ENCODE data around the gene GALNT16.
A peak's percentile ranks its signal among the peaks of the same experiment; 100 is the strongest.
"Not testable (repeated sequence)": the region's sequence is repeated elsewhere in the genome, so short reads cannot be mapped to it uniquely, and the experiment has no call there.

GALNT16 gene

DNA sequence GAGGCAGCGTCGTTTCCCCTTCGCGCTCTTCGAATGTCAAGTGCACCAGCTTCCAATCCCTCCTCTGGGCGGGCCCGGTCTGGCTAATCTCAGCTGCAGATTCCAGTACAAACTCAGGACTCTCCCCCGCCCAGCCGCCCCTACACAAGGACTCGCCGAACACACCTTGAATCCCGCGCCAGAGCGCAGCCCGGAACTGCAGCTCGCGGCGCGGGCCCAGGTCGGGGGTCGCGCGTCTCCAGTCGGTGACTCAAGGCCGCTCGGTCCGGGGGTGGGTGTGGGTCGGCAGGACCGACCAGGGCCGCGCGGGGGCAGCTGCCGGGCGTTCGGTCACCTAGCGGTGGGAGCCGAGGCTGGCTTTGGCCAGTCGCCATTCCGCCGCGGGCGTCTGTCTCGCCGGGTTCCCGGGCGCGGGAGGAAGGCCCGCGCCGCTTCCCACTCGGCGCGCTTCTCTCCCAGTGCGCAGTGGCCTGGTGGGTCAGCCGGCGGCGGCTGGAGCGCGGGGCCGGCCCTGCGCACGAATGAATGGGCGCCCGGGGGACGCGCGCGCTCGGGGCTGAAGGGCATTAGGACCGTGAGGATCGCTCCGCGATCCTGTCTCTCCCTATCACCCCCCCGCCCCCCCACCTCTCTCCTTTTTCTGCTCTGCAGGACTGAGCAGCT is at the start of gene GALNT16:
Gene GALNT16, plus strand, starts transcription at position 632 of the 663 bp plus-strand sequence. CDS start 133 bp downstream, outside the sequence.
- no peak for DNase-seq (ENCODE audit: low read depth, low spot score)

DNA sequence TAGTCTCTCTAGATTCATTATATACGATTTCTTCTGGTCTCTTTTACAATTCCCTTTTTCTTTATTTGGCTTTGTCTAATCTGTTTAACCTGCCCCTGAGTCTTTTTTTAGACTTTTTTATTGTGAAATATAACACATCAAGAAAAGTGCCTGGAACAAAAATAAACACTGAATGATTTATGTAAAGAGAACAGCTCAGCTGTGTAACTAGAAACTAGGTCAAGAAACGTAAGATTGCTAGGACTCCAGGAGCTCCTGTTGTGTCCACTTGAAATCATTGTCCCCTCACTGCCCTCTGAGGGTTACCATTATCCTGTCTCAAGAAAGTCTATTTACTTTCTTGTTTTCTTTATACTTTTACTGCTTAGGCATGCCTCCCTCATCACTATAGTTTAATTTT is 45.6 kb upstream of the GALNT16 start:
- DNase-seq (ENCODE audit: low read depth, low spot score): no peak

DNA sequence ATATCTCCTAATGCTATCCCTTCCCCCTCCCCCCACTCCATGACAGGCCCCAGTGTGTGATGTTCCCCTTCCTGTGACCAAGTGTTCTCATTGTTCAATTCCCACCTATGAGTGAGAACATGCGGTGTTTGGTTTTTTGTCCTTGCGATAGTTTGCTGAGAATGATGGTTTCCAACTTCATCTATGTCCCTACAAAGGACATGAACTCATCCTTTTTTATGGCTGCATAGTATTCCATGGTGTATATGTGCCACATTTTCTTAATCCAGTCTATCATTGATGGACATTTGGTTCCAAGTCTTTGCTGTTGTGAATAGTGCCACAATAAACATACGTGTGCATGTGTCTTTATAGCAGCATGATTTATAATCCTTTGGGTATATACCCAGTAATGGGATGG is 42.3 kb upstream of the GALNT16 start:
- not testable (repeated sequence) for DNase-seq (ENCODE audit: low read depth, low spot score)

DNA sequence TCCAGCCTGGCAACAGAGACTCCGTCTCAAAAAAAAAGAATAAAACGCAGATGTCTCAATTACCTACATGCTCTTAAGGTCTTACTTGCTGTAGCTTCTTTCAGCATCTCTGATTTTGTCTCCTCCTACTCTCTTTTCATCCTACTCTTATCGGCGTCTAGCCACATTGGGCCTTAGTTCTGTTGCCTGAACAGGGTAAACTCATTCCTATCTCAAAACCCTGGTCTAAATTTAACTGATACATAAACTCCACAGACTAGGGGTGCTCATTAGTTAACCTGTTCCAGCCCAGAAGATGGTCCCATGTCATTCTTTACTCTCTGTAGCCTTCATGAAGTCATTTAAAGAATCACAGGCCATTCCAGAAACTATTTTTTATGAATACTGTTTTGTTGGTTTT is 35.0 kb upstream of the GALNT16 start:
- no peak for DNase-seq (ENCODE audit: low read depth, low spot score)

DNA sequence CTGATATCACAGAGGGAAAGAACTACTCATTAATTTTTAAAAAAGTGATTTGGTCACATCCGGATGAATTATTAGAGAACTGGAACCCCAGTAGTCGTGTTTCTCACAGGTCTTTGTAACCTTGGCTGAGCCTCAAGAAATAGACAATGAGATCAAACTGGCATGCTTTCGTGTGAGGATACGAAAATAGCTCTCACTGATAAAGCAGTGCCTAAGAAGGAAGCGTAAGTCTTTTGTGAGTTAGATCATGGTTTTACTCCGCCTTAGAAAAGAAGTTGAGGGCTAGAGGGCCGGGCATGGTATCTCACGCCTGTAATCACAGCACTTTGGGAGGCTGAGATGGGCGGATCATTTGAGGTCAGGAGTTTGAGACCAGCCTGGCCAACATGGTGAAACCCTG is 33.8 kb upstream of the GALNT16 start:
- DNase-seq (ENCODE audit: low read depth, low spot score): no peak

DNA sequence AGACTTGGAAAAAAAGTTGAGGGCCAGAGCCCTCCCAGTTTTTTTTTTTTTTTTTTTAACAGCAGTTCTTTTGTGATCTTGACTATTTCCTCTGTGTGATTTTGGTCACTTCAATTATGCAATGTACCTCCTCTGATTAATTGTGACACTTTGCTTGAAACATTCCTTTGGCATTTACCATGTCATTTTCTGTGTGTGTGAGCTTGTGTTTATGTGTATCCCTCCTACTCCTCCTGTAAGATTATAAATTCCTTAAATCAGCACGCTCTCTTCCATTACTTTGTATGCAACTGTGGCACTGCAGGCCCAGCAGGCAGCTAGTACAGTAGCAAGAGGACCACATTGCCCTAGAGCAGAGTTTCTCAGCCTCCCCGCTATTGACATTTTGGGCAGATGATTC is 33.2 kb upstream of the GALNT16 start:
- no peak for DNase-seq (ENCODE audit: low read depth, low spot score)

DNA sequence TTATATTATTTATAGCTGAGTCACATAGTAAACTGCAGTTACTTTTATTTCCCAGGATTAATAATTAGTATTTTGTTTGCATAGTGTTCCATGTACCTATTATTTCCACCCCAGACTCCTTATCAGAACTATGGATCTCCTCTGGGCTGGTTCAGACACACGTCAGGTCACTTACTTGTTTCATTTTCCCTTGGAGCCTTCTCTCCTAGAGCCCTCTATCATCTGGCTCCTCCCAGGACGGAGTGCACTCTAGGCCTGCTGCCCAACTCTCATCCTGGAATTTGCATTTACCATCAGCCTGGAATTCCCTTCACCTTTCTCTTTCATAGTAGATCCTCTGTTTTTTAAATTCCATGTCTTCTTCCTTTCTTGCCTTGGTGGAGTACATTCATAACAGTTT is 28.5 kb upstream of the GALNT16 start:
- DNase-seq (ENCODE audit: low read depth, low spot score): no peak

DNA sequence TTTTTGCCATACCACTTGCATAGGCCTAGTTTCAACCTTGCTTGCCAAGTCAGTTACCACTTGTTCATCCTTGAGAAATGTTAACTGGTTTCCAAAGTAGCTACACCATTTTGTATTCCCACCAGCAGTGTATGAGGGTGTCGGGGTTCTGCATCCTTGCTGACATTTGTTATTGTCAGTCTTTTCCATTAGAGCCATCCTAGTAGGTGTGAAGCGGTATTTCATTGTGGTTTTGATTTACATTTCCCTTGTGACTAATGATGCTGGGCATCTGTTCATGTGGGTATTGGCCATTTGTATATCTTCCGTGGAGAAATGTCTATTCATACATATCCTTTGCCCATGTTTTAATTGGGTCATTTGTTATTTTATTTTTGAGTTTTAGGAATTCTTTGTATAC is 27.6 kb upstream of the GALNT16 start:
- no peak for DNase-seq (ENCODE audit: low read depth, low spot score)

DNA sequence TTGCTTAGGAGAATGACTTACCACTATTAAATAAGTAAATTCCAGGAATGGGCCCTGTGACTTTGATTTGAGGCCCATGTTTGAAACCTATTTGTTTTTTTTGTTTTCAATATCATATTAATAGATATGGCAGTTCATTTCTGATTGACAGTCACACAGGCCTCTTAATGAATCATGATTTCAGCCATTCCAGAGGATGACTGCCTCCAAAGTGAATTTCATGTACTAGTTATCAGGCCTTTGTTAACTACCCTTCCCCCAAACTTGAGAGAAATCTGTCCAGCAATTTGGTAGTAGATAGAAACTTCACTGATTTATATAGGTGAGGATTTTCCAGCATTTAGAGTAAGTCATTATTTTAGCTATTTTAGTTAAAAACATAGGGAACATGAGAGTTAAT is 25.9 kb upstream of the GALNT16 start:
- DNase-seq (ENCODE audit: low read depth, low spot score): no peak

DNA sequence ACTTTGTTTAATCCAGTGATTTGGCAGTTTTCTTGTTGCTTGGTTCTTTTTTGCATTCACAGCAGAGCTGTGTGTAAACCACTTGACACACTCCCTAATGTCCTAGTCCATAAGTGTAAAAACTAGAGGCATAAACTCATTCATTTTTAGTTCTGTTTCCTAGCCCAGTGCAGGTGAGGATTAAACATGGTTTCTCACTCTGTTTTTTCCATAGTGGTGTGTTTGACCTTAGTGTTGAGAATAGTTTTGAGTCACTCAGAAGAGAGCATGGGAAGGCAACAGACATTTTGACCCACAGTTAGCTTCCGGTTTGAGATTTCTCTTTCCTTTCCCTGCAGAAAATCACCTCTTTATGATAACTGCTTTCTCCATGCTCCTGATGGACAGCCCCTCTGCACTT is 24.2 kb upstream of the GALNT16 start:
- DNase-seq (ENCODE audit: low read depth, low spot score): no peak

DNA sequence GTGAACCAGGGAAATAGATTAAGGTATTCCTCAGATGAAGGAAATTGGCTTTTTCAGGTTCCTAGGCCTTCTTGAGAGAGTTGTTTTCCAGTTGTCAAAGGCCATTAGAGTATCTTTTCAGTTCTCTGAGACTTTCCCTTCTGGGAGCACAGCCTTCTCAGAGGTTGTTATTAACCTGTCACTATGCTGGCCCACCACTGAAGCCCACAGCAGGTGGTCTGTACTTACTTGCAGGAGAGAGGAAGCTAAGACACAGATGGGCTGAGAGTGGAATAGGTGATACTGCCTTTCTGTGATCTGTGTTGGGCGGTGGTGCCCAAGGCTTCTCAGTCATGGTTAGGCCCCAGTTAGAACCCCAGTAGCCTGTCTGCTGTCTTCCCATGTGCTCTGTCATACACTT is 22.8 kb upstream of the GALNT16 start:
- DNase-seq (ENCODE audit: low read depth, low spot score): no peak

DNA sequence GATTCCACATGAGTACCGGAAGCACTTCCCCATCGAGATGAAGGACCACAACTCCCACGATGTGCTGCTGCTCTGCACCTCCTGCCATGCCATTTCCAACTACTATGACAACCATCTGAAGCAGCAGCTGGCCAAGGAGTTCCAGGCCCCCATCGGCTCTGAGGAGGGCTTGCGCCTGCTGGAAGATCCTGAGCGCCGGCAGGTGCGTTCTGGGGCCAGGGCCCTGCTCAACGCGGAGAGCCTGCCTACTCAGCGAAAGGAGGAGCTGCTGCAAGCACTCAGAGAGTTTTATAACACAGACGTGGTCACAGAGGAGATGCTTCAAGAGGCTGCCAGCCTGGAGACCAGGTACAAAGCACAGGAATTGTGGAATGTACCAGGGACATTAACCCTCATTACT is 22.4 kb upstream of the GALNT16 start:
- DNase-seq (ENCODE audit: low read depth, low spot score): no peak

- no peak for DNase-seq (ENCODE audit: low read depth, low spot score)
These were observed 21.1 kb upstream of the GALNT16 start for GRCh38 chr14:69238883-69239282.

DNA sequence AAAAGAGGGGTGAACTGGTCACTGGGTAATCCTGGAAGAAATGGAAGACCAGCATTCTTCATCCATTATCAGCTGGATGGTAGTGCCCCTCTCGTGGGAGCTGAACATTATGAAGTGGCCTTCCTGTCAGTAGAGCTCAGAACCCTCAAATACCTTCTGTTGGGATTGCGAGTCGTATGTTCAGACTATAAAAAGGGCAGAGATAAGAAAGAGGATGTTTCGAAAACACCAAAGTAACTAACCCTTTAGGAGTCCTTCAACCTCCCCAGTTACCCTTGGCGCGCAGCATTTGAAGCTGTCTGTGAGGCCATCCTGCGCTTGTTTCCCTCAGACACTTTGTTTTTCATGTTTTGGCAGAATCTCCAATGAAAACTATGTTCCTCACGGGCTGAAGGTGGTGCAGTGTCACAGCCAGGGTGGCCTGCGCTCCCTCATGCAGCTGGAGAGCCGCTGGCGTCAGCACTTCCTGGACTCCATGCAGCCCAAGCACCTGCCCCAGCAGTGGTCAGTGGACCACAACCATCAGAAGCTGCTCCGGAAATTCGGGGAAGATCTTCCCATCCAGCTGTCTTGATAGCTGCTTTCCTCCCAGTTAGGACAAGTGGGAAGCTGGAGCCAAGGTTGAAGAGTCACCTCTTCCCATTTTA is 19.3 kb upstream of the GALNT16 start:
- no peak for DNase-seq (ENCODE audit: low read depth, low spot score)

GRCh38 chr14:69241577-69241976 is 18.4 kb upstream of the GALNT16 start:
- no peak for DNase-seq (ENCODE audit: low read depth, low spot score)

GRCh38 chr14:69242311-69243224 is 17.4 kb upstream of the GALNT16 start:
- peak; percentile 27 for DNase-seq (ENCODE audit: low read depth, low spot score)

GRCh38 chr14:69244946-69245345 is 15.0 kb upstream of the GALNT16 start:
- no peak for DNase-seq (ENCODE audit: low read depth, low spot score)

DNA sequence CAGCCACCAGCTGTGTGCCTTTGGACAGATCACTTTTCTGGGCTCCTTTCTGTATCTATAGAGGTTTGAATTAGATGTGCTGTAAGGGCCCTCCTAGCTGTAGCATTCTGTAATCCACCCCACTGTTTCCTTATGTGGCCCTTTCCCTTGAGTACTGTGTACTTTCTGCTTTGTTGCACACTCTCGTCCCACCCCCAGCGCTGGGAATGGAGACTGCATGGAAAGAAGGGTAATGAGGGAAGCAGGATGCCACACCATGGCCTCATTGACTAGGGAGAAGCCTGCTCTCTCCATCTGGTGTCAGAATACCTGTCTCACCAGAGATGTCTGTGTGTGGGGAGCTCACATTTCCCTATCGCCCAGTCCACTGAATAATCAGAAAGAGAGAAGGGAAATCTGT is 13.6 kb upstream of the GALNT16 start:
- DNase-seq (ENCODE audit: low read depth, low spot score): no peak

- DNase-seq (ENCODE audit: low read depth, low spot score): no peak
These were observed 12.1 kb upstream of the GALNT16 start for GRCh38 chr14:69247676-69248440.

DNA sequence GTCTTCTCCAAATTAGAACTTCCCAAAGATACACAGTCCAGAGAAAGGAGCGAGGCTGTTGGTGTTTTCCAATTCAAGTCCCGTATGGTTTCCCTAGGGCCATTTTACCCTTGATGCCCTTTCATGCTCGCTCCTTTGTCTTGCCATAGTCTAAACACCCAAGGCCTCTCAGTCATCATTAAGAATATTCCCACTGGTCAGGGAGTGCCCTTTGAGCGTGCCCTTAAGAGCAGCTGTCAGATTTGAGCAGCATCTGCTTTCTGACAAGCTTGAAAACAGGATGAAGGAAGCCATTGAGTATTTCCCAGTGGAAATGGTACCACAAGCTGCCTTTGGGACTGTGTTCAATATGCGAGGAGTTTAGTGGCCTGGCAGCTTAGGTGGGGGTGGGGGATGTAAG is 10.4 kb upstream of the GALNT16 start:
- DNase-seq (ENCODE audit: low read depth, low spot score): no peak

DNA sequence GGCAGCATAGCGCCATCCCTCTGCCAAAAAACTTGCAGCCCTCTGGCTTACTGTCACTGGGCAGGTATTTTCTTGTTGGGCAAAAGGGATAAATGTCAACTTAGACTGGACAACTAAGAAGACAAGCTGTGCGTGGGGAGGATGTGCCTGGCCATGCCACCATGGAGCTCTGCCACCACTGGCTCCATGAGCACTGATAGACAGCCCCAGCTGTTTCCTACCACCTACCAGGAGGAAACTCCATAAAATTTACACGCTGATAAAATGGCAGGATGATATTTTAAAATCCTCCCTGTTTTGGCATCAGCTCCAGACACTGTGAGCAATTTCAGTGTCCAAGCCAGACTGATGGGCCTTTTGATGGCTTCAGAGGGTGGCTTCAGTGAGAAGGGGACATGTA is 7.1 kb upstream of the GALNT16 start:
- no peak for DNase-seq (ENCODE audit: low read depth, low spot score)

DNA sequence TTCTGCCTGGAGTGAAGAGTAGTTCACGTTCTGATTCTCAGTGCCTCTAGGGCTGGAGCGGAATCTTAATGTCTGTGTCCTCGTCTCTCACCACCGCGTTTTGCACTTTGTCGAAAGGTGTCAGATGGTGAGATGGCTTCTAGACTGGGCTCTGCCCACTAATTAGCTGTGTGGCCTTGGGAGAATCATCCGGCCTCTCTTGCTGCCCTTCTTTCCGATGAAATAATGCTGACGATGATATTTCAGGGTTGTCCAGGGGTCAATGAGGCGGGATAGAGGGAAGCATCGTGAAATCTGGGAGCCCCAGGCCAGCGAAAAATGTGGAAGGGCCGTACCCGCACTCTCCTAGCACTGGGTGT is 811 bp upstream of the GALNT16 start:
- no peak for DNase-seq (ENCODE audit: low read depth, low spot score)

All from activated naive CD8-positive, alpha-beta T cell treated with anti-CD3 and anti-CD28 coated beads, Interleukin-2, amount 50 U/mL, for 16 hours (primary cell).